SU-DHL-6 (cell line): ENCODE data around the gene NEB.

Source experiments
- CTCF ChIP-seq: fragments of 200-600 bp; sonication (generic); IDR thresholded peaks from one replicate; pipeline ENCODE4 v1.5.1; 2017; ENCODE audit warnings: antibody characterized with exemption, mild to moderate bottlenecking, low read length, moderate library complexity; ENCODE audit not compliant: insufficient read depth, poor library complexity, severe bottlenecking
- EZH2phosphoT487 ChIP-seq: fragments of 200-600 bp; sonication (generic), shearing (Covaris generic); conservative IDR thresholded peaks from 2 replicates; pipeline ENCODE4 v1.6.1; 2018; ENCODE audit warnings: mild to moderate bottlenecking, antibody characterized with exemption, low read length, moderate library complexity, mixed read lengths

GRCh38 chr2:151570191-151570590 is 164.1 kb downstream of the NEB start:
- TF ChIP-seq CTCF (no peak), EZH2phosphoT487 (no peak)
